ENCODE measurements around the gene OBI1.
A peak's percentile ranks its signal among the peaks of the same experiment; 100 is the strongest.
"Not testable (repeated sequence)": the region's sequence is repeated elsewhere in the genome, so short reads cannot be mapped to it uniquely, and the experiment has no call there.

Gene OBI1

GRCh38 chr13:78659732-78660494 lies 958 bp upstream of the OBI1 start:
- no peaks in the 10 kb centered on the region for H3K9me3 Mint-ChIP-seq
- peaks cover 7% of the 10 kb centered on the region in 2 donors for H3K27me3 Mint-ChIP-seq
- peaks cover 25% of the 10 kb centered on the region for H3K36me3 Mint-ChIP-seq (ENCODE audit: insufficient read depth)
- H3K4me1 Mint-ChIP-seq (ENCODE audit: low read depth in 2 of 2), result peaks cover 28 to 33% of the 10 kb centered on the region in 2 donors
- peak overlapping the region; percentile 98 to 99 for H3K27ac Mint-ChIP-seq
- peak overlapping the region; percentile 100 for H3K4me3 Mint-ChIP-seq
- DNase-seq, result no peak
- ATAC-seq (replicated peaks), result no peak

GRCh38 chr13:78659450-78659730 lies 435 bp upstream of the OBI1 start:
- Mint-ChIP-seq H3K4me3 (peak overlapping the region; percentile 100), H3K27me3 (peaks cover 1 to 2% of the 10 kb centered on the region in 2 donors), H3K4me1 (ENCODE audit: low read depth in 2 of 2) (peaks cover 30 to 35% of the 10 kb centered on the region in 2 donors), H3K36me3 (ENCODE audit: insufficient read depth) (peaks cover 25% of the 10 kb centered on the region), H3K9me3 (no peaks in the 10 kb centered on the region), H3K27ac (peak overlapping the region; percentile 98 to 99)
- DNase-seq, result no peak
- no peak for ATAC-seq (replicated peaks)

GRCh38 chr13:78657699-78658629 lies 991 bp downstream of the OBI1 start:
- Mint-ChIP-seq H3K4me3 (peak overlapping the region; percentile 100), H3K36me3 (ENCODE audit: insufficient read depth) (peaks cover 25% of the 10 kb centered on the region), H3K27me3 (no peaks in the 10 kb centered on the region), H3K27ac (peak overlapping the region; percentile 98 to 99), H3K9me3 (no peaks in the 10 kb centered on the region), H3K4me1 (ENCODE audit: low read depth in 2 of 2) (peaks cover 30 to 36% of the 10 kb centered on the region in 2 donors)
- no peak for DNase-seq
- no peak for ATAC-seq (replicated peaks)

- H3K4me3 Mint-ChIP-seq, result no peak overlapping the region
These were observed 3.0 kb downstream of the OBI1 start for GRCh38 chr13:78655906-78656305.

GRCh38 chr13:78655007-78655406 lies 3.9 kb downstream of the OBI1 start:
- Mint-ChIP-seq H3K4me3 (no peak overlapping the region), H3K9me3 (no peaks in the 10 kb centered on the region), H3K27ac (no peak overlapping the region), H3K36me3 (ENCODE audit: insufficient read depth) (peaks cover 24% of the 10 kb centered on the region), H3K27me3 (no peaks in the 10 kb centered on the region), H3K4me1 (ENCODE audit: low read depth in 2 of 2) (peaks cover 34 to 45% of the 10 kb centered on the region in 2 donors)
- no peak for ATAC-seq (replicated peaks)
- DNase-seq, result no peak

More at GRCh38 chr13:78655906-78656305, 3.0 kb downstream of the OBI1 start:
- Mint-ChIP-seq H3K36me3 (ENCODE audit: insufficient read depth) (peaks cover 25% of the 10 kb centered on the region), H3K27me3 (no peaks in the 10 kb centered on the region), H3K9me3 (no peaks in the 10 kb centered on the region), H3K27ac (no peak overlapping the region), H3K4me1 (ENCODE audit: low read depth in 2 of 2) (peaks cover 34 to 45% of the 10 kb centered on the region in 2 donors)
- DNase-seq, result no peak
- no peak for ATAC-seq (replicated peaks)

DNA sequence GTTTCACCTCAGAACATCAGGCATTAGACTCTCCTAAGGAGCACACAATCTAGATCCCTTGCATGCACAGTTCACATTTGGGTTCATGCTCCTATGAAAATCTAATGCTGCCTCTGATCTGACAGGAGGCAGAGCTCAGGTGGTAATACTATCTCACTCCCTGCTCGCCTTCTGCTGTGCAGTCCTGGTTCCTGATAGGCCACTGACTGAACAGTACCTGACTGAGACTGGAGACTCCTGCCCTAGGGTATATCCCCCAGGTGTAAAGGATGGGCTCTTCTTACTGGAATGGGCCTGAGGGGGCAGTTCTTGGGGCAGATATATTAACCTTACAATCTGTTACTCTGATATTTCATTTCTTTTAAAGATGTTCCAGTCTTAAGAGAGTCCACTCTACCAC lies 6.3 kb downstream of the OBI1 start:
- Mint-ChIP-seq H3K36me3 (ENCODE audit: insufficient read depth) (peaks cover 2% of the 10 kb centered on the region), H3K27me3 (no peaks in the 10 kb centered on the region), H3K9me3 (no peaks in the 10 kb centered on the region), H3K27ac (no peak overlapping the region), H3K4me3 (no peak overlapping the region), H3K4me1 (ENCODE audit: low read depth in 2 of 2) (peaks cover 16 to 25% of the 10 kb centered on the region in 2 donors)
- ATAC-seq (replicated peaks) (no peak), DNase-seq (no peak)

- peaks cover 16 to 26% of the 10 kb centered on the region in 2 donors for H3K4me1 Mint-ChIP-seq (ENCODE audit: low read depth in 2 of 2)
- ATAC-seq (replicated peaks) (no peak), DNase-seq (no peak)
- H3K27ac Mint-ChIP-seq, result no peak overlapping the region
- H3K36me3 Mint-ChIP-seq (ENCODE audit: insufficient read depth), result no peaks in the 10 kb centered on the region
- no peaks in the 10 kb centered on the region for H3K9me3 Mint-ChIP-seq
- H3K27me3 Mint-ChIP-seq, result no peaks in the 10 kb centered on the region
- no peak overlapping the region for H3K4me3 Mint-ChIP-seq
These were observed 8.3 kb downstream of the OBI1 start for GRCh38 chr13:78650717-78651083.

GRCh38 chr13:78649997-78650716 lies 8.8 kb downstream of the OBI1 start:
- H3K27me3 Mint-ChIP-seq, result no peaks in the 10 kb centered on the region
- peaks cover 13 to 20% of the 10 kb centered on the region in 2 donors for H3K4me1 Mint-ChIP-seq (ENCODE audit: low read depth in 2 of 2)
- H3K36me3 Mint-ChIP-seq (ENCODE audit: insufficient read depth), result no peaks in the 10 kb centered on the region
- DNase-seq, result no peak
- H3K4me3 Mint-ChIP-seq, result no peak overlapping the region
- H3K9me3 Mint-ChIP-seq, result no peaks in the 10 kb centered on the region
- ATAC-seq (replicated peaks), result peak; percentile 22
- H3K27ac Mint-ChIP-seq, result no peak overlapping the region

- not testable (repeated sequence) for DNase-seq; H3K4me3 Mint-ChIP-seq; H3K27me3 Mint-ChIP-seq; H3K9me3 Mint-ChIP-seq; ATAC-seq (replicated peaks)
- H3K4me1 Mint-ChIP-seq (ENCODE audit: low read depth in 2 of 2), result peaks cover 7 to 18% of the 10 kb centered on the region in 2 donors
- peak overlapping the region in 1 of 2 donors; percentile 8 for H3K27ac Mint-ChIP-seq
- H3K36me3 Mint-ChIP-seq (ENCODE audit: insufficient read depth), result peaks cover 20% of the 10 kb centered on the region
These were observed 11.8 kb downstream of the OBI1 start for GRCh38 chr13:78647109-78647678.

- H3K4me3 Mint-ChIP-seq, result no peak overlapping the region
- peaks cover 4 to 9% of the 10 kb centered on the region in 2 donors for H3K4me1 Mint-ChIP-seq (ENCODE audit: low read depth in 2 of 2)
- no peak overlapping the region for H3K27ac Mint-ChIP-seq
- H3K9me3 Mint-ChIP-seq, result no peaks in the 10 kb centered on the region
- DNase-seq (no peak), ATAC-seq (replicated peaks) (no peak)
- peaks cover 66% of the 10 kb centered on the region for H3K36me3 Mint-ChIP-seq (ENCODE audit: insufficient read depth)
- no peaks in the 10 kb centered on the region for H3K27me3 Mint-ChIP-seq
These were observed 20.7 kb downstream of the OBI1 start for GRCh38 chr13:78638216-78638615.

DNA sequence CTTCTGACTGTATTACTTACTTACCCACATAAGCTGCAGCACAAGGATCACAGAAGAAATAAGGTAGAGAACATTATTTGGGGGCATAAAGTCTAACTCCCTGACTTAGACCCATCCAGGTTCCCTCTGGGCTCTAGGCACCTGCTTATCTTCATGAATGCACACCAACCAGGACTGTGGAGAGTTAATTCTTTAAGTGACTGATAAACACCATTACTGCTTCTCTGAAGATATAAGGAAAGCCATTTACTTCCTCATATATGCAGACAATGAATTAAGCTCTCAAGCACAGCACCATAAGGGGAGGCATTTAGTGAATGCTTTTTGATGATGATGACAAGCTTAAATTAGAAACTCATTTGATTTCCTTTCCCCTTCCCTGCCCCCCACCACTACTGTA lies 22.5 kb downstream of the OBI1 start:
- DNase-seq, result no peak
- Mint-ChIP-seq H3K9me3 (no peaks in the 10 kb centered on the region), H3K4me1 (ENCODE audit: low read depth in 2 of 2) (peaks cover 7 to 8% of the 10 kb centered on the region in 2 donors), H3K4me3 (no peak overlapping the region), H3K27me3 (no peaks in the 10 kb centered on the region), H3K27ac (no peak overlapping the region), H3K36me3 (ENCODE audit: insufficient read depth) (peaks cover 64% of the 10 kb centered on the region)
- no peak for ATAC-seq (replicated peaks)

- Mint-ChIP-seq H3K9me3 (no peaks in the 10 kb centered on the region), H3K27ac (no peak overlapping the region), H3K4me3 (no peak overlapping the region), H3K4me1 (ENCODE audit: low read depth in 2 of 2) (peaks cover 2 to 17% of the 10 kb centered on the region in 2 donors), H3K27me3 (no peaks in the 10 kb centered on the region), H3K36me3 (ENCODE audit: insufficient read depth) (peaks cover 45% of the 10 kb centered on the region)
- ATAC-seq (replicated peaks) (no peak), DNase-seq (no peak)
These were observed 26.0 kb downstream of the OBI1 start for GRCh38 chr13:78632996-78633395.

GRCh38 chr13:78631077-78631476 lies 27.9 kb downstream of the OBI1 start:
- no peak for DNase-seq
- no peak for ATAC-seq (replicated peaks)
- Mint-ChIP-seq H3K27ac (no peak overlapping the region), H3K4me1 (ENCODE audit: low read depth in 2 of 2) (peaks cover 5 to 21% of the 10 kb centered on the region in 2 donors), H3K9me3 (no peaks in the 10 kb centered on the region), H3K36me3 (ENCODE audit: insufficient read depth) (peaks cover 46% of the 10 kb centered on the region), H3K4me3 (no peak overlapping the region), H3K27me3 (no peaks in the 10 kb centered on the region)
